ENCODE data around the gene IGF2BP3.

GRCh38 chr7:23469150-23469960, 936 bp downstream of the IGF2BP3 start:
- no peak for TF ChIP-seq CTCF (IDR thresholded peaks at IDR 0.05)
- 0 out of 2 replicates have a peak, but pooled peaks have one; percentile 4 for TF ChIP-seq POLR2AphosphoS5 (IDR thresholded peaks at IDR 0.05; ENCODE audit: low read depth, low read length)
- TF ChIP-seq SIN3A (IDR thresholded peaks at IDR 0.05; ENCODE audit: borderline replicate concordance, insufficient read depth, low read depth, low read length) = peak; percentile 88; the same call in 1 of the 2 replicates
- TF ChIP-seq REST (IDR thresholded peaks at IDR 0.05; ENCODE audit: insufficient read depth in 1 of 2, low read depth in 2 of 2, low read length in 1 of 2) = no peak
- no peak for TF ChIP-seq TCF7L2 (IDR thresholded peaks at IDR 0.05; ENCODE audit: low read depth, low read length)

Data from Panc1 (cell line).